DND-41 (cell line): ENCODE data around the gene EIF4E3.

Experiments
- EZH2 ChIP-seq: IDR thresholded peaks from 3 replicates; pipeline ENCODE4 v1.6.1; 2012; ENCODE audit warnings: borderline replicate concordance, low read depth, mild to moderate bottlenecking, moderate library complexity, low read length, inconsistent platforms; ENCODE audit not compliant: severe bottlenecking
- TF ChIP-seq, protein P1 (sequence below): IDR thresholded peaks from 2 replicates; pipeline ENCODE4 v1.5.1; 2012; ENCODE audit warnings: borderline replicate concordance, low read length, moderate library complexity, mild to moderate bottlenecking; ENCODE audit not compliant: poor library complexity, severe bottlenecking; ENCODE audit errors: extremely low read depth

DNA sequence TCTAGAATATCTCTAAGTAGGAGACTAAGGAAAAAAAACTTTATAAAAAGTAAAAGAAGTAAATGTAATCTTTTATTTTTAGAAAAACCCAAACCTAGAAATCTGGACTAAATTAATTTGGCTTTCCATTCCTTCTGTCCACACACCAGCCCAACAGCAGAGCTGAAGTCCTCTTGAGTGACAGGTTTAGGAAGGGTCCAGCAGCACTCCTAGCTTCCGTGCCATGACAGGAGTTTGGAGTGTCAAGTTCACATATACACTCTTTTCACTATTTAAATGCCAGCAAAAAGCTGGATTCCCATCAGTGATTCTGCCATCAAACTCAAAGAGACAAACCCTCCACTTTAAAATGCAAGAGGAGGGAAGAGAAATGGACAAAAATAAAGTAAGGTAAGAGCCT is 46.7 kb upstream of the EIF4E3 start:
- TF ChIP-seq, protein P1, sequence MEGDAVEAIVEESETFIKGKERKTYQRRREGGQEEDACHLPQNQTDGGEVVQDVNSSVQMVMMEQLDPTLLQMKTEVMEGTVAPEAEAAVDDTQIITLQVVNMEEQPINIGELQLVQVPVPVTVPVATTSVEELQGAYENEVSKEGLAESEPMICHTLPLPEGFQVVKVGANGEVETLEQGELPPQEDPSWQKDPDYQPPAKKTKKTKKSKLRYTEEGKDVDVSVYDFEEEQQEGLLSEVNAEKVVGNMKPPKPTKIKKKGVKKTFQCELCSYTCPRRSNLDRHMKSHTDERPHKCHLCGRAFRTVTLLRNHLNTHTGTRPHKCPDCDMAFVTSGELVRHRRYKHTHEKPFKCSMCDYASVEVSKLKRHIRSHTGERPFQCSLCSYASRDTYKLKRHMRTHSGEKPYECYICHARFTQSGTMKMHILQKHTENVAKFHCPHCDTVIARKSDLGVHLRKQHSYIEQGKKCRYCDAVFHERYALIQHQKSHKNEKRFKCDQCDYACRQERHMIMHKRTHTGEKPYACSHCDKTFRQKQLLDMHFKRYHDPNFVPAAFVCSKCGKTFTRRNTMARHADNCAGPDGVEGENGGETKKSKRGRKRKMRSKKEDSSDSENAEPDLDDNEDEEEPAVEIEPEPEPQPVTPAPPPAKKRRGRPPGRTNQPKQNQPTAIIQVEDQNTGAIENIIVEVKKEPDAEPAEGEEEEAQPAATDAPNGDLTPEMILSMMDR: no peak
- TF ChIP-seq EZH2: no peak
